Nephron progenitor cell (in vitro differentiated cells): ENCODE data around the gene CHRNB4.

ENCODE experiments used
- DNase-seq: peaks from one replicate; pipeline ENCODE4 v3.0.0; 2021
- H3K27ac Mint-ChIP-seq: 2 replicates; pipeline ENCODE4 v1.8.0; 2021; ENCODE audit warnings: mild to moderate bottlenecking, moderate library complexity, mixed read lengths
- H3K27me3 Mint-ChIP-seq: 2 replicates; pipeline ENCODE4 v1.8.0; 2021; ENCODE audit warnings: mild to moderate bottlenecking, low read depth, mixed read lengths; ENCODE audit not compliant: poor library complexity
- H3K36me3 Mint-ChIP-seq: 2 replicates; pipeline ENCODE4 v1.8.0; 2021; ENCODE audit warnings: low read depth, mixed read lengths
- H3K4me1 Mint-ChIP-seq: 2 replicates; pipeline ENCODE4 v1.8.0; 2021; ENCODE audit warnings: mixed read lengths
- H3K4me3 Mint-ChIP-seq: 2 replicates; pipeline ENCODE4 v1.8.0; 2021; ENCODE audit warnings: mild to moderate bottlenecking, moderate library complexity, mixed read lengths
- H3K9me3 Mint-ChIP-seq: 2 replicates; pipeline ENCODE4 v1.8.0; 2021; ENCODE audit warnings: mild to moderate bottlenecking, moderate library complexity, mixed read lengths
- CTCF ChIP-seq: fragments of 200-600 bp; sonication (generic); IDR thresholded peaks from 2 replicates; pipeline ENCODE4 v1.5.0; 2021; ENCODE audit warnings: antibody characterized with exemption

CHRNB4 gene

GRCh38 chr15:78672285-78673014 is 31.4 kb upstream of the CHRNB4 start:
- DNase-seq, result no peak
- H3K36me3 Mint-ChIP-seq, result peaks cover 5% of the 10 kb centered on the region
- H3K27me3 Mint-ChIP-seq, result peaks cover 61% of the 10 kb centered on the region
- peaks cover 61% of the 10 kb centered on the region for H3K4me1 Mint-ChIP-seq
- peak overlapping the region; percentile 89 for H3K27ac Mint-ChIP-seq
- H3K4me3 Mint-ChIP-seq, result peak overlapping the region; percentile 28
- no peak for TF ChIP-seq CTCF
- H3K9me3 Mint-ChIP-seq, result peaks cover 8% of the 10 kb centered on the region

DNA sequence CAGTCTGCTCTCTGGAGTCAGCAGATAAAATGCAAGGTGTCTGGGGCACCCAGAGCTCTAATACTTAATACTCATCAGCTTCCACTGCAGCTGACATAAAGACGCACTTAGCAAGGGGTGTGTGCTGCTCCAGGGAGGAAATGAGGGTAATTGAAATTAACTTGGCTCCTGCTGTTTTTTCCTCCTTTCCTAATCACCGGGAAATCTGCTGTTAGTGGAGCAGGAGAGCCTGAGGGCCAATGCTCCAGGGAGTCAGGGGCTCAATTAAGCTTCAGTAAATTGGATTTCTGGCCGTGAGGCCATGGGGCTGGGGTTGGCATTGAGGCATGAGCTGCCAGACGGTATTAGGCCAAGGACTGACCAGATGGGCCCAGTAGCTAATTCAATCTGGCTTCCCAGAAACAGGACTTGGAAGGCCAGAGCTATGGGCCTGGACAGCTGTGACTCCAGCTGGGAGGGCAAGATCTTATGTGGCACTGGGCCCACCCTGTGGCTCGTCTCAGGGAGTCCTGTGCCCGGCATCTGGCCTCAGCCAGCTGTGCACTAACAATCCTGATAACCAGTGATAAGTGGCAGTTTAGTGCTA is 30.7 kb upstream of the CHRNB4 start:
- no peak for DNase-seq

DNA sequence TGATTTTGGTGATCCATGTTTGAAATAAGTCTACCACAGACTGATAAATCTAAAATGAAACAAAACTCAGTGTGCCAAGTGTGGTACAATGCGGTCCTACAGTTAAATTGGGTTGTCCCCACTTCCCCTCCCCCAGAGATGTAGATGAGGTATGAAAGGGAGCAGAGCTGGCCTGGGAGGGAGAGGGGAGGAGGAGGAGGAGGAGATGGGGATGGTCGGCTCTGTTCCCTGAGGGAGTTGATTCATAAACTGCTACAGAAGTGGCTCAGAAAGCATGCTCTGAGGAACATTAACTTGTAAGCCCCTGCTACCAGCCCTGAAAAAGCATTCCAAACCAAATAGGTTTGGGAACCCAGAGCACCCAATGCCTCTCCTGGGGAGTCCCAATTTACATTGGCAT is 28.0 kb upstream of the CHRNB4 start:
- Mint-ChIP-seq H3K27ac (no peak overlapping the region), H3K4me3 (no peak overlapping the region), H3K4me1 (peaks cover 78% of the 10 kb centered on the region), H3K27me3 (peaks cover 52% of the 10 kb centered on the region), H3K36me3 (peaks cover 5% of the 10 kb centered on the region), H3K9me3 (peaks cover 7% of the 10 kb centered on the region)
- no peak for TF ChIP-seq CTCF
- DNase-seq, result no peak

More for the DNA sequence above, 30.7 kb upstream of the CHRNB4 start:
- Mint-ChIP-seq H3K4me3 (peak overlapping the region; percentile 2), H3K27me3 (peaks cover 57% of the 10 kb centered on the region), H3K36me3 (peaks cover 5% of the 10 kb centered on the region), H3K4me1 (peaks cover 64% of the 10 kb centered on the region), H3K27ac (peak overlapping the region; percentile 89), H3K9me3 (peaks cover 8% of the 10 kb centered on the region)
- no peak for TF ChIP-seq CTCF

DNA sequence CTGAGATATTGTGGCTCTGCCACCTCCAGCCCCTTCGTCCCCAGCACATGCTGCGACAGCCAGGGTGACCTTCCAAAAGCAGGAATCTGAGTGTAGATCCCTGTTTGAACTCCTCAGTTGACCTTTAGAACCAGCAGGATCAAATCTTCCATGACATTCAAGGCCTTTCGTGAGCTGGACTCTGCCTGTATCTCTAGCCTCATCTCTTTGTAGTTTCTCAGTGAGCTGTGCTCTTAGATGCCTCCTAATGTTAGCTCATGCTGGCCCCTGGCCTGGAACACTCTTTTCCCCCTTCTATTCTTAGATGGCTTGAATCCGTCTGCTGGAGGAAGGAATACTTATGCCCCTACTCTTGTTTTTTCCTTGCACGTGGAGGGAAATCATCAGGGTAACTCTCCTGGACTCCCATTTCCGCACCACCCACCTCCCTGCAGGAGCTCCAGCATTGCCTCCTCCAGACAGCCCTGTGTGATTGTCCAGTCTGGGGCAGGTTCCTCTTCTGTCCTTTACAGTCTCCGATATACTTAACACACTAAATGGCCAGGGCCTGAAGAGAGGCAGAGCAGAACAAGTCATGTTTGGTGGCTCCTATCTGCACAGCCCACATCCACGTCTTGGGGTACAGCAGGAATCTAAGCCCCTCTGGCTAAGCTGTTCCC is 26.7 kb upstream of the CHRNB4 start:
- Mint-ChIP-seq H3K9me3 (peaks cover 3% of the 10 kb centered on the region), H3K27ac (peak overlapping the region; percentile 85), H3K27me3 (peaks cover 44% of the 10 kb centered on the region), H3K4me3 (no peak overlapping the region), H3K4me1 (peaks cover 77% of the 10 kb centered on the region), H3K36me3 (peaks cover under 1% of the 10 kb centered on the region)
- TF ChIP-seq CTCF, result no peak
- no peak for DNase-seq

DNA sequence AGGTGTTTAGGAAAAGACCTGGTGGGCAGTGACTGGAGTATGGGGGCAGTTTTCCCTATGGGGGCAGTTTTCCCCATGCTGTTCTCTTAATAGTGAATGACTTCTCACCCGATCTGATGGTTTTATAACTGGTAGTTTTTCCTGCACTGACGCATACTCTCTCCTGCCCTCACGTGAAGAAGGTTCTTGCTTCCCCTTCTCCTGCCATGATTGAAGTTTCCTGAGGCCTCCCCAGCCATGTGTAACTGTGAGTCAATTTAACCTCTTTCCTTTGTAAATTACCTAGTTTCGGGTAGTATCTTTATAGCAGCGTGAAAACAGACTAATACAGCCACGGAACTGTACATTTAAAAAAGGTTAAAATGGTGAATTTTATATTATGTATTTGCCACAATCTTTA is 25.0 kb upstream of the CHRNB4 start:
- H3K27me3 Mint-ChIP-seq, result peaks cover 37% of the 10 kb centered on the region
- no peak overlapping the region for H3K27ac Mint-ChIP-seq
- no peak for TF ChIP-seq CTCF
- H3K4me3 Mint-ChIP-seq, result no peak overlapping the region
- H3K9me3 Mint-ChIP-seq, result peaks cover 3% of the 10 kb centered on the region
- no peak for DNase-seq
- peaks cover 78% of the 10 kb centered on the region for H3K4me1 Mint-ChIP-seq
- no peaks in the 10 kb centered on the region for H3K36me3 Mint-ChIP-seq
